ENCODE results near the gene ITM2A.

- TF ChIP-seq GATA2 (IDR thresholded peaks at IDR 0.05; ENCODE audit: low read depth, low read length) (no peak), GATA3 (IDR thresholded peaks at IDR 0.05; ENCODE audit: low read depth, low read length) (no peak)
Measured at GRCh38 chrX:79366556-79366872, 620 bp downstream of the ITM2A start.

Measured in SH-SY5Y (cell line).